Bronchial epithelial cell (primary cell): ENCODE measurements around the gene DENND2A. TPM values are rescaled to one million over a fixed set of nuclear protein-coding genes. Genes with fewer than 3 reads are reported as not detected.

Source experiments
- DNase-seq: peaks from one replicate; pipeline ENCODE4 v3.0.0-alpha.2; 2010; ENCODE audit warnings: low read depth
- FAIRE-seq: peaks from 2 replicates; lab custom pipeline; 2011; peaks lifted over from hg19 to GRCh38; lab: Jason Lieb, UNC
- H3K27me3 ChIP-seq: 2 replicates; pipeline ENCODE4 v1.5.1; 2011; ENCODE audit warnings: low read length; ENCODE audit not compliant: control insufficient read depth, insufficient read depth
- H3K36me3 ChIP-seq: 2 replicates; pipeline ENCODE4 v1.5.1; 2011; ENCODE audit warnings: low read length; ENCODE audit not compliant: control insufficient read depth, insufficient read depth
- H3K4me3 ChIP-seq: 2 replicates; pipeline ENCODE4 v1.5.1; 2011; ENCODE audit warnings: mild to moderate bottlenecking, low read depth, low read length, control low read depth
- total RNA-seq: library from RNA; depleted of rRNA; stranded (reverse); fragments of >200 nt; gene quantifications from 2 replicates; pipeline ENCODE4 v1.2.1, GENCODE V29; 2014
- TF ChIP-seq, protein P1 (sequence below): IDR thresholded peaks from 2 replicates; pipeline ENCODE4 v1.5.1; 2011; ENCODE audit warnings: mild to moderate bottlenecking, moderate library complexity, low read length, control low read depth, inconsistent platforms; ENCODE audit not compliant: insufficient read depth, severe bottlenecking

The DENND2A gene
- total RNA-seq, 1 donor from 2014 or later, result 0.26 TPM

DNA sequence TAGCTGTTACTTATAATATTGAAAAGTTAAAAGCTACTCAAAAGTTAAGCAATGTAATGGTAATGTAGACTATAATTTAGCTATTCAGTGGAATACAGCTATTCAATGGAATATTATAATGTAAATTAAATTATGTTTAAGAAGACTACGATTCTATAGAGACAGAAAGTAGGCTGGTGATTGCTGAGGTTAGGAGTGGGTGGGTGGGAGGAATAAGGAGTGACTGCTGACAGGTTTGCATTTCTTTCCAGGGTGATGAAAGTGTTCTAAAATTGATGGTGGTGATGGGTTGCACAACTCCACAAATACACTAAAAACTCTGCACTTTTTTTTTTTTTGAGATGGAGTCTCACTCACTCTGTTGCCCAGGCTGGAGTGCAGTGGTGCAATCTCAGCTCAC is 21.4 kb downstream of the DENND2A start:
- FAIRE-seq (no peak), DNase-seq (no peak)
- H3K27me3 ChIP-seq, result no peaks in the 10 kb centered on the region
- H3K36me3 ChIP-seq, result no peaks in the 10 kb centered on the region
- H3K4me3 ChIP-seq, result no peak overlapping the region
- TF ChIP-seq, protein P1, sequence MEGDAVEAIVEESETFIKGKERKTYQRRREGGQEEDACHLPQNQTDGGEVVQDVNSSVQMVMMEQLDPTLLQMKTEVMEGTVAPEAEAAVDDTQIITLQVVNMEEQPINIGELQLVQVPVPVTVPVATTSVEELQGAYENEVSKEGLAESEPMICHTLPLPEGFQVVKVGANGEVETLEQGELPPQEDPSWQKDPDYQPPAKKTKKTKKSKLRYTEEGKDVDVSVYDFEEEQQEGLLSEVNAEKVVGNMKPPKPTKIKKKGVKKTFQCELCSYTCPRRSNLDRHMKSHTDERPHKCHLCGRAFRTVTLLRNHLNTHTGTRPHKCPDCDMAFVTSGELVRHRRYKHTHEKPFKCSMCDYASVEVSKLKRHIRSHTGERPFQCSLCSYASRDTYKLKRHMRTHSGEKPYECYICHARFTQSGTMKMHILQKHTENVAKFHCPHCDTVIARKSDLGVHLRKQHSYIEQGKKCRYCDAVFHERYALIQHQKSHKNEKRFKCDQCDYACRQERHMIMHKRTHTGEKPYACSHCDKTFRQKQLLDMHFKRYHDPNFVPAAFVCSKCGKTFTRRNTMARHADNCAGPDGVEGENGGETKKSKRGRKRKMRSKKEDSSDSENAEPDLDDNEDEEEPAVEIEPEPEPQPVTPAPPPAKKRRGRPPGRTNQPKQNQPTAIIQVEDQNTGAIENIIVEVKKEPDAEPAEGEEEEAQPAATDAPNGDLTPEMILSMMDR, result no peak

DNA sequence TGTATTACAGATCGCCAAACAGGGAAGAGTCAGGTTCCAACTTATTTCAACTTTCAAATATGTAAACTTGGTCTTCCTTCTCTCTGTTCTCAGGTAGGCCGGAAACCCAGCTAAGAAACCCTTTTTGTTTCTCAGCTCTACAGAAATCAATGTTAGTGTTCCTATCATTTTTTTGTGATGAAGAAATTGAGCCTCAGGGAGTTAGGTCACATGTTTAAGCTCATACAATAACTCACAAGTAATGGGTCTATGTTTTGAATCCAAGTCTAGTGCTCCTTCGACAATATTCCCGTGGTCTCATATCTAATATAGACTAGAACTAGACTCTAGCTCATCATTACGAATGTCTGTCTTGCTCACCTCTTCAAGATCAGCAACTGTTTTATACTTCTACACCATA is 22.3 kb downstream of the DENND2A start:
- TF ChIP-seq, protein P1, result no peak
- FAIRE-seq (no peak), DNase-seq (no peak)
- Histone ChIP-seq H3K4me3 (no peak overlapping the region), H3K36me3 (no peaks in the 10 kb centered on the region), H3K27me3 (no peaks in the 10 kb centered on the region)

DNA sequence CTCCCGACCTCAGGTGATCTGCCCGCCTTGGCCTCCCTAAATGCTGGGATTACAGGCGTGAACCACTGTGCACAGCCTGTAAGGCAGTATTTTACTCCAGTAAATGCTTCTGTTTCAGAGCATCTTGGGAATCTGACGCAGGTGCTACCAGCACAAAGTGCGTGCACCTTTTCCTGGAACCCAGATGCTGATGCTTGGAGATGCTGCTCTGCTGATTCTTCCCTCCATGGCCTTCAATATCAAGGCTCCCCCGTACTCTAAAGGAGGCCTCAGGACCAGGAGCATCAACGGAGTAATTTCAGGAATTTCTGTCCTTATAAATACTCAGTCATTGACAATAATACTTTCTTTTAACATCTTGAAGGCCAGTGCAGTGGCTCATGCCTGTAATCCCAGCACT is 23.5 kb downstream of the DENND2A start:
- H3K36me3 ChIP-seq, result no peaks in the 10 kb centered on the region
- no peak for DNase-seq
- H3K4me3 ChIP-seq, result no peak overlapping the region
- TF ChIP-seq, protein P1, result no peak
- FAIRE-seq, result no peak
- no peaks in the 10 kb centered on the region for H3K27me3 ChIP-seq

DNA sequence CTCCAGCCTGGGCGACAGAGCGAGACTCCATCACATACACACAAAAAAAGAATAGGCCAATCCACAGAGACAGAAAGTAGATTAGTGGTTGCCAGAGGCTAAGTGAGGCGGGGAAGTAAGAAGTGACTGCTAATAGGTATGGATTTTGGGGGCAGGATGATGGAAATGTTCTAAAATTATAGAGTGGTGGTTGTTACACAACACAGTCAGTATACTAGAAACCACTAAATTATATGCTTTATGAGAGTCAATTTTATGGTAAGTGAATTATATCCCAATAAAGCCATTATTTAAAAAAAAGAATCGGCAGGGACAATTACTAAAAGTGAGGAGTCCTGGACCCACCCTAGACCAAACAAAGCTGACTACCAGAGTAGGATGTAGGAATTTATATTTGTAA is 24.3 kb downstream of the DENND2A start:
- DNase-seq (no peak), FAIRE-seq (no peak)
- TF ChIP-seq, protein P1, result no peak
- Histone ChIP-seq H3K27me3 (no peaks in the 10 kb centered on the region), H3K4me3 (no peak overlapping the region), H3K36me3 (no peaks in the 10 kb centered on the region)

DNA sequence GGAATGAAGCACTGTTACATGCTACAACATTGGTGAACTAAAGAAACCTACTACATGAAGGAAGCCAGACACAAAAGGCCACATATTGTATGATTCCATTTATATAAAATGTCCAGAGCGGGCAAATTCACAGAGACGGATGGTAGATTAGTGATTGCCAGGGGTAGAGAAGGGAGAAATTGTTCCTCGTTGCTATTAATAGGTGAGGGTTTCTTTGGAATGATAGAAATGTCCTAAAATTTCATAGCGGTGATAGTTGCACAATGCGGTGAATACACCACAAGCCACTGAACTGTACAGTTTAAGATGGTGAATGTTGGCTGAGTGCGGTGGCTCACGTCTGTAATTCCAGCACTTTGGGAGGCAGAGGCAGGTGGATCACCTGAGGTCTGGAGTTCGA is 29.0 kb downstream of the DENND2A start:
- Histone ChIP-seq H3K4me3 (no peak overlapping the region), H3K27me3 (no peaks in the 10 kb centered on the region), H3K36me3 (no peaks in the 10 kb centered on the region)
- TF ChIP-seq, protein P1, result no peak
- FAIRE-seq, result no peak
- DNase-seq, result no peak
